Glutamatergic neuron (in vitro differentiated cells): ENCODE data around the gene CNTRL. TPM values are rescaled to one million over a fixed set of nuclear protein-coding genes. Genes with fewer than 3 reads are reported as not detected.

Source experiments
- DNase-seq: peaks from one replicate; pipeline ENCODE4 v3.0.0; 2022
- H3K27ac Mint-ChIP-seq: one replicate; pipeline ENCODE4 v1.8.0; 2020; ENCODE audit warnings: mild to moderate bottlenecking, mixed read lengths, inconsistent platforms; ENCODE audit not compliant: unreplicated experiment
- H3K27me3 Mint-ChIP-seq: one replicate; pipeline ENCODE4 v1.8.0; 2020; ENCODE audit warnings: mild to moderate bottlenecking, moderate library complexity, mixed read lengths, inconsistent platforms; ENCODE audit not compliant: unreplicated experiment
- H3K36me3 Mint-ChIP-seq: one replicate; pipeline ENCODE4 v1.8.0; 2020; ENCODE audit warnings: mild to moderate bottlenecking, mixed read lengths, inconsistent platforms; ENCODE audit not compliant: unreplicated experiment
- H3K4me1 Mint-ChIP-seq: one replicate; pipeline ENCODE4 v1.8.0; 2020; ENCODE audit warnings: mild to moderate bottlenecking, low read depth, mixed read lengths, inconsistent platforms; ENCODE audit not compliant: unreplicated experiment
- H3K4me3 Mint-ChIP-seq: one replicate; pipeline ENCODE4 v1.8.0; 2020; ENCODE audit warnings: mild to moderate bottlenecking, mixed read lengths, inconsistent platforms; ENCODE audit not compliant: unreplicated experiment
- H3K9me3 Mint-ChIP-seq: one replicate; pipeline ENCODE4 v1.8.0; 2020; ENCODE audit warnings: mild to moderate bottlenecking, moderate library complexity, mixed read lengths, inconsistent platforms; ENCODE audit not compliant: unreplicated experiment
- CTCF ChIP-seq: fragments of 200-600 bp; sonication (generic); IDR thresholded peaks from one replicate; pipeline ENCODE4 v1.5.0; 2021; ENCODE audit not compliant: partially characterized antibody, unreplicated experiment
- total RNA-seq: library from RNA; stranded (reverse); fragmentation: NEBNext Ultra II Directional; extraction: Animal tissue kit (Norgen Biotek cat#: 25700); gene quantifications from one replicate; pipeline ENCODE4 v1.2.1, GENCODE V29; 2021; ENCODE audit not compliant: unreplicated experiment

CNTRL gene
- total RNA-seq, 1 donor from 2014 or later: 9.5 TPM

- Mint-ChIP-seq H3K36me3 (no peaks in the 10 kb centered on the region), H3K9me3 (peaks cover 9% of the 10 kb centered on the region), H3K27me3 (peaks cover 5% of the 10 kb centered on the region), H3K27ac (no peak overlapping the region), H3K4me3 (no peak overlapping the region), H3K4me1 (peaks cover 6% of the 10 kb centered on the region)
- no peak for DNase-seq
- TF ChIP-seq CTCF: no peak
Measured at GRCh38 chr9:121204611-121205010, 129.9 kb downstream of the CNTRL start.

- Mint-ChIP-seq H3K27ac (no peak overlapping the region), H3K4me3 (no peak overlapping the region), H3K27me3 (no peaks in the 10 kb centered on the region), H3K36me3 (no peaks in the 10 kb centered on the region), H3K4me1 (no peaks in the 10 kb centered on the region), H3K9me3 (peaks cover 5% of the 10 kb centered on the region)
- TF ChIP-seq CTCF: no peak
- no peak for DNase-seq
Measured at GRCh38 chr9:121206516-121207370, 132.0 kb downstream of the CNTRL start.

GRCh38 chr9:121207371-121207940 lies 132.7 kb downstream of the CNTRL start:
- Mint-ChIP-seq H3K27me3 (no peaks in the 10 kb centered on the region), H3K4me3 (no peak overlapping the region), H3K9me3 (peaks cover under 1% of the 10 kb centered on the region), H3K36me3 (no peaks in the 10 kb centered on the region), H3K4me1 (no peaks in the 10 kb centered on the region), H3K27ac (no peak overlapping the region)
- DNase-seq: no peak
- no peak for TF ChIP-seq CTCF

GRCh38 chr9:121210536-121210935 lies 135.8 kb downstream of the CNTRL start:
- Mint-ChIP-seq H3K27ac (no peak overlapping the region), H3K36me3 (no peaks in the 10 kb centered on the region), H3K4me3 (no peak overlapping the region), H3K9me3 (no peaks in the 10 kb centered on the region), H3K4me1 (no peaks in the 10 kb centered on the region), H3K27me3 (peaks cover 2% of the 10 kb centered on the region)
- DNase-seq: no peak
- no peak for TF ChIP-seq CTCF
